ENCODE measurements around the gene HOXC5.
"Not testable (repeated sequence)": the region's sequence is repeated elsewhere in the genome, so short reads cannot be mapped to it uniquely, and the experiment has no call there.

Gene HOXC5

GRCh38 chr12:54030889-54031471 lies 1.9 kb upstream of the HOXC5 start:
- in situ Hi-C loops (cut with MboI; ENCODE audit: low sequenced_read_pairs), result no loop called here

- in situ Hi-C loops (cut with MboI; ENCODE audit: low sequenced_read_pairs), result no loop called here
Measured at GRCh38 chr12:54031480-54031879, 1.4 kb upstream of the HOXC5 start.

- in situ Hi-C loops (cut with MboI; ENCODE audit: low sequenced_read_pairs), result no loop called here
Measured at GRCh38 chr12:54032086-54032619, 697 bp upstream of the HOXC5 start.

- in situ Hi-C loops (cut with MboI; ENCODE audit: low sequenced_read_pairs), result no loop called here
Measured at GRCh38 chr12:54033106-54033979, 493 bp downstream of the HOXC5 start.

GRCh38 chr12:54033980-54034784 lies 1.3 kb downstream of the HOXC5 start:
- in situ Hi-C loops (cut with MboI; ENCODE audit: low sequenced_read_pairs), result no loop called here

- in situ Hi-C loops (cut with MboI; ENCODE audit: low sequenced_read_pairs), result no loop called here
Measured at GRCh38 chr12:54034785-54035310, 2.0 kb downstream of the HOXC5 start.

- in situ Hi-C loops (cut with MboI; ENCODE audit: low sequenced_read_pairs), result no loop called here
Measured at GRCh38 chr12:54035568-54036264, 2.9 kb downstream of the HOXC5 start.

GRCh38 chr12:54036620-54037359 lies 3.9 kb downstream of the HOXC5 start:
- in situ Hi-C loops (cut with MboI; ENCODE audit: low sequenced_read_pairs), result no loop called here

- in situ Hi-C loops (cut with MboI; ENCODE audit: low sequenced_read_pairs), result no loop called here
Measured at GRCh38 chr12:54037360-54038283, 4.8 kb downstream of the HOXC5 start.

- in situ Hi-C loops (cut with MboI; ENCODE audit: low sequenced_read_pairs), result no loop called here
Measured at GRCh38 chr12:54038284-54038870, 5.5 kb downstream of the HOXC5 start.

- in situ Hi-C loops (cut with MboI; ENCODE audit: low sequenced_read_pairs), result no loop called here
Measured at GRCh38 chr12:54038871-54039414, 6.1 kb downstream of the HOXC5 start.

GRCh38 chr12:54039417-54040147 lies 6.7 kb downstream of the HOXC5 start:
- in situ Hi-C loops (cut with MboI; ENCODE audit: low sequenced_read_pairs), result no loop called here

- in situ Hi-C loops (cut with MboI; ENCODE audit: low sequenced_read_pairs), result no loop called here
Measured at GRCh38 chr12:54040148-54040494, 7.3 kb downstream of the HOXC5 start.

- in situ Hi-C loops (cut with MboI; ENCODE audit: low sequenced_read_pairs), result no loop called here
Measured at GRCh38 chr12:54040648-54041047, 7.8 kb downstream of the HOXC5 start.

GRCh38 chr12:54041097-54041690 lies 8.3 kb downstream of the HOXC5 start:
- in situ Hi-C loops (cut with MboI; ENCODE audit: low sequenced_read_pairs), result no loop called here

- in situ Hi-C loops (cut with MboI; ENCODE audit: low sequenced_read_pairs), result not testable (repeated sequence)
Measured at GRCh38 chr12:54042033-54042432, 9.2 kb downstream of the HOXC5 start.
